Chondrocyte (in vitro differentiated cells): ENCODE results near the gene HEATR3. TPM values are rescaled to one million over a fixed set of nuclear protein-coding genes. Genes with fewer than 3 reads are reported as not detected.

Experiments
- DNase-seq: peaks from one replicate; pipeline ENCODE4 v3.0.0; 2021; ENCODE audit warnings: mixed read lengths, low spot score
- H3K27ac Mint-ChIP-seq: one replicate; pipeline ENCODE4 v1.8.0; 2021; ENCODE audit warnings: mild to moderate bottlenecking, moderate library complexity, mixed read lengths; ENCODE audit not compliant: unreplicated experiment
- H3K27me3 Mint-ChIP-seq: 2 replicates; pipeline ENCODE4 v1.8.0; 2021; ENCODE audit warnings: low read depth, mixed read lengths
- H3K36me3 Mint-ChIP-seq: 2 replicates; pipeline ENCODE4 v1.8.0; 2021; ENCODE audit warnings: low read depth, mixed read lengths
- H3K4me1 Mint-ChIP-seq: 2 replicates; pipeline ENCODE4 v1.8.0; 2021; ENCODE audit warnings: low read depth, mild to moderate bottlenecking, mixed read lengths
- H3K4me3 Mint-ChIP-seq: one replicate; pipeline ENCODE4 v1.8.0; 2021; ENCODE audit warnings: mild to moderate bottlenecking, moderate library complexity, mixed read lengths; ENCODE audit not compliant: unreplicated experiment
- H3K9me3 Mint-ChIP-seq: 2 replicates; pipeline ENCODE4 v1.8.0; 2021; ENCODE audit warnings: low read depth, mixed read lengths
- total RNA-seq: library from RNA; stranded (reverse); gene quantifications from 3 replicates; pipeline ENCODE4 v1.2.1, GENCODE V29; 2021
- TF ChIP-seq, protein P1 (sequence below): fragments of 200-600 bp; sonication (generic); IDR thresholded peaks from 2 replicates; pipeline ENCODE4 v1.5.0; 2021; ENCODE audit warnings: antibody characterized with exemption, mild to moderate bottlenecking, moderate library complexity

HEATR3 gene
- total RNA-seq, 1 donor from 2014 or later, result 17.3 TPM

DNA sequence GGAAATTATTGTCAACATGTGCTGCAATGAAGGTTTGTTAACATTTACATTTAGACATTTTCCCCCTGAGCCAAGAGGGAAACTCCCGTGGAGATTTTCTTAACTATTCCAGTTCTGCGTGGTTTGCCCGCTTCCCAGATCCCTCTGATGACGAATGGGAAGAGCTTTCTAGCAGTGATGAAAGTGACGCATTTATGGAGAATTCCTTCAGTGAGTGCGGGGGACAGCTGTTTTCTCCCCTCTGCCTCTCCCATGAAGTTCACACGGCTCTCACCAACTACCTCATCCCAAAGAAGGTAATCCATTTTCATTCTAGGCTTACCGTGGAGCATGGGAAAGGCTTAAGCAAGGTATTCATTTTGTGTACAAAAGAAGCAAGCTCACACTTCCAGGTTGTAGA lies 18.2 kb downstream of the HEATR3 start:
- peaks cover 2% of the 10 kb centered on the region for H3K4me1 Mint-ChIP-seq
- DNase-seq, result no peak
- no peak overlapping the region for H3K4me3 Mint-ChIP-seq
- H3K9me3 Mint-ChIP-seq, result no peaks in the 10 kb centered on the region
- H3K27me3 Mint-ChIP-seq, result no peaks in the 10 kb centered on the region
- TF ChIP-seq, protein P1, sequence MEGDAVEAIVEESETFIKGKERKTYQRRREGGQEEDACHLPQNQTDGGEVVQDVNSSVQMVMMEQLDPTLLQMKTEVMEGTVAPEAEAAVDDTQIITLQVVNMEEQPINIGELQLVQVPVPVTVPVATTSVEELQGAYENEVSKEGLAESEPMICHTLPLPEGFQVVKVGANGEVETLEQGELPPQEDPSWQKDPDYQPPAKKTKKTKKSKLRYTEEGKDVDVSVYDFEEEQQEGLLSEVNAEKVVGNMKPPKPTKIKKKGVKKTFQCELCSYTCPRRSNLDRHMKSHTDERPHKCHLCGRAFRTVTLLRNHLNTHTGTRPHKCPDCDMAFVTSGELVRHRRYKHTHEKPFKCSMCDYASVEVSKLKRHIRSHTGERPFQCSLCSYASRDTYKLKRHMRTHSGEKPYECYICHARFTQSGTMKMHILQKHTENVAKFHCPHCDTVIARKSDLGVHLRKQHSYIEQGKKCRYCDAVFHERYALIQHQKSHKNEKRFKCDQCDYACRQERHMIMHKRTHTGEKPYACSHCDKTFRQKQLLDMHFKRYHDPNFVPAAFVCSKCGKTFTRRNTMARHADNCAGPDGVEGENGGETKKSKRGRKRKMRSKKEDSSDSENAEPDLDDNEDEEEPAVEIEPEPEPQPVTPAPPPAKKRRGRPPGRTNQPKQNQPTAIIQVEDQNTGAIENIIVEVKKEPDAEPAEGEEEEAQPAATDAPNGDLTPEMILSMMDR, result no peak
- H3K27ac Mint-ChIP-seq, result no peak overlapping the region
- H3K36me3 Mint-ChIP-seq, result peaks cover 27% of the 10 kb centered on the region

- no peak for DNase-seq
- Mint-ChIP-seq H3K27ac (no peak overlapping the region), H3K9me3 (no peaks in the 10 kb centered on the region), H3K4me3 (no peak overlapping the region), H3K27me3 (no peaks in the 10 kb centered on the region), H3K36me3 (peaks cover 20% of the 10 kb centered on the region), H3K4me1 (no peaks in the 10 kb centered on the region)
- TF ChIP-seq, protein P1, result no peak
Measured at GRCh38 chr16:50086176-50086575, 20.4 kb downstream of the HEATR3 start.

DNA sequence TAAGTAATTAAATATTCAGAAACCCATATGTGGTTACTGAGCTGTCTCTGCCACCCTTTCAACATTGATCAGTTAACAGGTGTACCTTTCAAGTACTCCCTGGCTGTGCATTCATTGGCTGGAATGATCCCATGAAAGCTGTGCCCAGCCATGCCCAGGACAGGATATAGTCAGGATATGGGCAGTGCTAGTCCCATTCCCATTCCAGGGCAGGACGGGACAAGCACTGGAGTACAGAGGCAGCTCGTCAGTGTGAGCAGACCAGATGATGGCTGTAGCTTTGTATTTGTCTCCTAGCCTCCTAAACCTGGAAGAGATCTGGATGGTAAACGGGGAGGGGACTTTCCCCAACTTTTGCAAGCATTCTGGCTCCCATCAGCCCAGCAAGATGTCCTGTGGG lies 22.5 kb downstream of the HEATR3 start:
- Mint-ChIP-seq H3K27me3 (no peaks in the 10 kb centered on the region), H3K27ac (no peak overlapping the region), H3K36me3 (peaks cover 20% of the 10 kb centered on the region), H3K4me3 (no peak overlapping the region), H3K9me3 (no peaks in the 10 kb centered on the region), H3K4me1 (no peaks in the 10 kb centered on the region)
- TF ChIP-seq, protein P1, result no peak
- DNase-seq, result no peak

DNA sequence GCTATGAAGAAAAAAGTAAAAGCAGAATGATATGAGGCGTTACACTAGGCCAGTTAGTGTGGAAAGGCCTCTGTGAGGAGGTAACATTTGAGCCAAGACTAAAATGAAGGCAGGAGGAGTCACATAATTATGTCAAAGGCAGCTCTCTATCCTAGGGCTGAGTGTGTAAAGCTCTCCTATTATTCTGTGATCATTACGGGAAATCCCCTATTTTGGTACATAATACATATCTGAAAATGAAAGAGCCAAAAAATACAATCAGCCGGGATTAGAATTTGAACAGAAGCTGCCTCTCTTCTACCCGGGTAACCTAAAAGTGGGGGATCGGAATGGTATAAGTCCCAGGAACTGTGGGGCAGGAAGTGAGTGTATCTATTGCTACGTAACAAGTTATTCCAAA lies 27.1 kb downstream of the HEATR3 start:
- DNase-seq, result no peak
- H3K4me3 Mint-ChIP-seq, result no peak overlapping the region
- H3K36me3 Mint-ChIP-seq, result peaks cover 11% of the 10 kb centered on the region
- TF ChIP-seq, protein P1, result no peak
- H3K9me3 Mint-ChIP-seq, result no peaks in the 10 kb centered on the region
- peaks cover 6% of the 10 kb centered on the region for H3K4me1 Mint-ChIP-seq
- no peaks in the 10 kb centered on the region for H3K27me3 Mint-ChIP-seq
- no peak overlapping the region for H3K27ac Mint-ChIP-seq

GRCh38 chr16:50093607-50094539 lies 28.1 kb downstream of the HEATR3 start:
- peaks cover 6% of the 10 kb centered on the region for H3K4me1 Mint-ChIP-seq
- no peaks in the 10 kb centered on the region for H3K27me3 Mint-ChIP-seq
- TF ChIP-seq, protein P1, result no peak
- DNase-seq, result no peak
- no peak overlapping the region for H3K4me3 Mint-ChIP-seq
- peaks cover 8% of the 10 kb centered on the region for H3K36me3 Mint-ChIP-seq
- H3K9me3 Mint-ChIP-seq, result no peaks in the 10 kb centered on the region
- H3K27ac Mint-ChIP-seq, result no peak overlapping the region
